Esophagus muscularis mucosa (tissue), 4 donors: Measurements from ENCODE around the gene HNRNPUL2. TPM values are rescaled to one million over a fixed set of nuclear protein-coding genes. Genes with fewer than 3 reads are reported as not detected.
"Not testable (repeated sequence)": the region's sequence is repeated elsewhere in the genome, so short reads cannot be mapped to it uniquely, and the experiment has no call there.

Source experiments
- DNase-seq: peaks from one replicate; pipeline ENCODE4 v3.0.0-alpha.2; 2017; ENCODE audit errors: extremely low spot score
- H3K27ac ChIP-seq, 4 donors: fragments of 200-600 bp; sonication (generic); replicated peaks in 1 of 4; 1 replicate in 3 of 4; 2 replicates in 1 of 4; pipeline ENCODE4 v1.5.1; 2016 to 2019; ENCODE audit warnings: mild to moderate bottlenecking in 1 of 4
- H3K27me3 ChIP-seq, 4 donors: fragments of 200-600 bp; sonication (generic); one replicate each; pipeline versions ENCODE4 v1.5.1 to v1.6.0; 2016 to 2019
- H3K36me3 ChIP-seq, 4 donors: fragments of 200-600 bp; sonication (generic); one replicate each; pipeline ENCODE4 v1.5.1; 2016 to 2019
- H3K4me1 ChIP-seq, 4 donors: fragments of 200-600 bp; sonication (generic); one replicate each; pipeline ENCODE4 v1.5.1; 2016 to 2019
- H3K4me3 ChIP-seq, 4 donors: fragments of 200-600 bp; sonication (generic); 1 replicate in 2 of 4; 2 replicates in 2 of 4; pipeline ENCODE4 v1.5.1; 2016 to 2019; ENCODE audit warnings: mild to moderate bottlenecking in 4 of 4, moderate library complexity in 1 of 4
- H3K9me3 ChIP-seq, 4 donors: fragments of 200-600 bp; sonication (generic); 1 replicate in 3 of 4; 2 replicates in 1 of 4; pipeline ENCODE4 v1.5.1; 2016 to 2019
- EP300 ChIP-seq: sonication (generic); formaldehyde crosslinking; IDR thresholded peaks from one replicate; pipeline ENCODE4 v1.6.1; 2017; ENCODE audit warnings: antibody characterized with exemption
- POLR2A ChIP-seq: fragments of 450-650 bp; IDR thresholded peaks from one replicate; pipeline ENCODE4 v1.6.1; 2017; ENCODE audit warnings: antibody characterized with exemption, moderate library complexity, mild to moderate bottlenecking, low read depth
- POLR2AphosphoS5 ChIP-seq, 2 donors: sonication (generic); formaldehyde crosslinking; IDR thresholded peaks; one replicate each; pipeline ENCODE4 v1.6.1; 2017; ENCODE audit warnings: antibody characterized with exemption in 2 of 2
- WGBS: methylation state at CpG from one replicate; pipeline ENCODE4 v1.1.5; 2018; 5-methylcytosine and 5-hydroxymethylcytosine counted together
- intact Hi-C: fragments of 100-400 bp; cut with DNase I; formaldehyde crosslinking; loops from one replicate; pipeline ENCODE4 v1.15.1; 2023
- total RNA-seq, 4 donors: library from RNA; depleted of rRNA; stranded (reverse); fragments of >200 nt; gene quantifications; one replicate each; pipeline versions ENCODE4 v1.1.0 to v1.2.1, GENCODE V29; 2016
- TF ChIP-seq, protein P1 (sequence below), 3 experiments: fragments of 200-600 bp in 2 of 3; fragments of 450-650 bp in 1 of 3; sonication (generic) in 2 of 3; IDR thresholded peaks; one replicate each; pipeline ENCODE4 v1.5.1; 2017 to 2019; ENCODE audit warnings: antibody characterized with exemption in 3 of 3, mild to moderate bottlenecking in 2 of 3, moderate library complexity in 1 of 3

Gene HNRNPUL2
- total RNA-seq, 4 donors from 2014 or later, result 19.5 to 45.0 (median 36.7) TPM

DNA sequence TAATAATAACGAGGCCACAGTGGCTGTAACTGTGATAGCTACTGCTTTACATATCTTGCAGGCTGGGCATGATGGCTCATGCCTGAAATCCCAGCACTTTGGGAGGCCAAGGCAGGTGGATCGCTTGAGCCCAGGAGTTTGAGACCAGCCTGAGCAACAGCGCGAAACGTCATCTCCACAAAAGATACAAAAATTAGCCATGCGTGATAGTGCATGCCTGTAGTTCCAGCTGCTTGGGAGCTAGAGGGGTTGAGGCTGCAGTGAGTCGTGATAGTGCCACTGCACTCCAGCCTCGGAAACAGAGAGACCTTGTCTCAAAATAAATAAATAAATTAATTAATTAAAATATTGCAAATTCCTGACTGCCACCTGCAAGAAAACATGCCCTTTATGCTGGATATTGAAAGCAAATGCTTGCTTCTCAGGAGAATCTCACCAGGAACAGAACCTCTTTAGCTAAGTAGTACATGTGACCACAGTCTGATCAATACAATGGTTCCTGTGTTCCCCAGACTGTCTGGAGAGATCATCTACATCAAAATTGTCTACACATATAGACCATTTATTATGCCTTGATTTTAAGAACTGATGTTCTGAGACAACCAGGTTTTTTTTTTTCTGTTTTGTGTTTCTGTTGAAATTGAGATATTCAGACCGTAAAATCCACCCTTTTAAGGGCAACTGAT, 20.4 kb upstream of the HNRNPUL2 start:
- H3K4me3 ChIP-seq, result no peak overlapping the region
- intact Hi-C loops, result no loop called here
- no peaks in the 10 kb centered on the region for H3K9me3 ChIP-seq
- DNase-seq, result no peak
- peaks cover 10 to 24% (median 22%) of the 10 kb centered on the region in 4 donors for H3K36me3 ChIP-seq
- H3K4me1 ChIP-seq, result peaks cover 2 to 30% (median 23%) of the 10 kb centered on the region in 4 donors
- 87% methylated on average over 9 of the region's 9 CpGs for WGBS
- TF ChIP-seq EP300 (no peak), POLR2A (no peak), POLR2AphosphoS5 (IDR thresholded peaks at IDR 0.05) (no peak)
- TF ChIP-seq, protein P1, sequence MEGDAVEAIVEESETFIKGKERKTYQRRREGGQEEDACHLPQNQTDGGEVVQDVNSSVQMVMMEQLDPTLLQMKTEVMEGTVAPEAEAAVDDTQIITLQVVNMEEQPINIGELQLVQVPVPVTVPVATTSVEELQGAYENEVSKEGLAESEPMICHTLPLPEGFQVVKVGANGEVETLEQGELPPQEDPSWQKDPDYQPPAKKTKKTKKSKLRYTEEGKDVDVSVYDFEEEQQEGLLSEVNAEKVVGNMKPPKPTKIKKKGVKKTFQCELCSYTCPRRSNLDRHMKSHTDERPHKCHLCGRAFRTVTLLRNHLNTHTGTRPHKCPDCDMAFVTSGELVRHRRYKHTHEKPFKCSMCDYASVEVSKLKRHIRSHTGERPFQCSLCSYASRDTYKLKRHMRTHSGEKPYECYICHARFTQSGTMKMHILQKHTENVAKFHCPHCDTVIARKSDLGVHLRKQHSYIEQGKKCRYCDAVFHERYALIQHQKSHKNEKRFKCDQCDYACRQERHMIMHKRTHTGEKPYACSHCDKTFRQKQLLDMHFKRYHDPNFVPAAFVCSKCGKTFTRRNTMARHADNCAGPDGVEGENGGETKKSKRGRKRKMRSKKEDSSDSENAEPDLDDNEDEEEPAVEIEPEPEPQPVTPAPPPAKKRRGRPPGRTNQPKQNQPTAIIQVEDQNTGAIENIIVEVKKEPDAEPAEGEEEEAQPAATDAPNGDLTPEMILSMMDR (IDR thresholded peaks at IDR 0.05), result no peak
- peak overlapping the region in 1 of 4 donors; percentile 7 for H3K27ac ChIP-seq
- no peaks in the 10 kb centered on the region for H3K27me3 ChIP-seq

DNA sequence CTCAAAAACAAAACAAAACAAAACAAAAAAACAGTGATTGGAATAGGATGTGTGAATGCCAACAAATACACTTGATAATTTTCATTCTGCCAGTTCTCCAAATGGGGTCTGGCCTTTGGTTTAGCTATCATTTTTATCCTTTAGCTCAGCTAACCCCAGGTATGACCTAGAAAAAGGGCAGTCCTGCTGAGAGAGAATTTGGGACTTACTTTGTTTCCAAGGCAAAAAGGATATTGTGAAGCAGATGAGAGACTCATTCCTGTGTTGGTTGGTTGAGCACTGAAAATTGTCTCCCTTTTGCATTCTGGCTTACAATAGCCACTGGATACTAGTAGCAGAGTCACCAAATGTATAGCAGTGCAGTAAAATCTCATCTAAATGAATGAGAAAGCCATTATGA, 9.9 kb upstream of the HNRNPUL2 start:
- intact Hi-C loops, result no loop called here
- peaks cover 34 to 99% (median 77%) of the 10 kb centered on the region in 4 donors for H3K36me3 ChIP-seq
- H3K27me3 ChIP-seq, result no peaks in the 10 kb centered on the region

DNA sequence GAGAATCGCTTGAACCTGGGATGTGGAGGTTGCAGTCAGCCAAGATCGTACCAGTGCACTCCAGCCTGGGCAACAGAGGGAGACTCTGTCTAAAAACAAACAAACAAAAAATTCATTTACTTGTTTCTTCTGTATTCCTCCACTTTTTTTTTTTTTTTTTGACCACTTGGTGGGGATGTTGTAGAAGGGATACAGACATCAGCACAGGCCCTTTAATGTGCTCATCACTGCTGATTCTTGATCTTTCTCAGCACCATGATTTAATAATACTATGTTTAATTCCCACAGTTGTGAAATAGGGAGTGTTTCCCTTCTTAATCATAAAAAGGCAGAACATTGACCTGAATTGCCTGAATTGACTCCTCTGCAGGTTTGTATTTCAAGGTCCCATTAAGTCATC, 5.6 kb upstream of the HNRNPUL2 start:
- no peak for DNase-seq
- Histone ChIP-seq H3K4me3 (no peak overlapping the region), H3K36me3 (peaks cover 13 to 77% (median 52%) of the 10 kb centered on the region in 4 donors), H3K27ac (no peak overlapping the region), H3K4me1 (peaks cover 20 to 46% (median 36%) of the 10 kb centered on the region in 4 donors), H3K27me3 (no peaks in the 10 kb centered on the region), H3K9me3 (no peaks in the 10 kb centered on the region)
- TF ChIP-seq EP300 (no peak), POLR2AphosphoS5 (IDR thresholded peaks at IDR 0.05) (no peak), POLR2A (no peak)
- TF ChIP-seq, protein P1 (IDR thresholded peaks at IDR 0.05), result no peak
- 77% methylated on average over 2 of the region's 2 CpGs for WGBS
- intact Hi-C loops, result no loop called here

More for the DNA sequence above, 9.9 kb upstream of the HNRNPUL2 start:
- Histone ChIP-seq H3K4me3 (no peak overlapping the region), H3K27ac (no peak overlapping the region), H3K4me1 (peaks cover 0 to 12% (median 5%) of the 10 kb centered on the region in 4 donors), H3K9me3 (no peaks in the 10 kb centered on the region)
- no peak for DNase-seq
- TF ChIP-seq EP300 (no peak), POLR2A (no peak), POLR2AphosphoS5 (IDR thresholded peaks at IDR 0.05) (no peak)
- TF ChIP-seq, protein P1 (IDR thresholded peaks at IDR 0.05), result no peak

DNA sequence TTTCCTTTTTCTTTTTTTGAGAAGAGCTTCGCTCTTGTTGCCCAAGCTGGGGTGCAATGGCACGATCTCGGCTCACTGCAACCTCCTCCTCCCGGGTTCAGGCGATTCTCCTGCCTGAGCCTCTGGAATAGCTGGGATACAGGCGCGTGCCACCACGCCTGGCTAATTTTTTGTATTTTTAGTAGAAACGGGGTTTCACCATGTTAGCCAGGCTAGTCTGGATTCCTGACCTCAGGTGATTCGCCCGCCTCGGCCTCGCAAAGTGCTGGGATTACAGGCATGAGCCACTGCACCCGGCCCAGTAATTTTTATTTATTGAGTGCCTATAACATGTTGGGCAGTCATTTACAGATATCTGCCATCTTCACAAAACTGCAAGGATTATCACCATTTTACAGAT, 2.8 kb upstream of the HNRNPUL2 start:
- intact Hi-C loops, H3K27me3 ChIP-seq, H3K9me3 ChIP-seq, DNase-seq: not testable (repeated sequence)
- Histone ChIP-seq H3K36me3 (peaks cover 6 to 50% (median 28%) of the 10 kb centered on the region in 4 donors), H3K27ac (peak overlapping the region in 3 of 4 donors; percentile 3 to 97 (median 89)), H3K4me1 (peaks cover 28 to 59% (median 47%) of the 10 kb centered on the region in 4 donors), H3K4me3 (peak overlapping the region in 3 of 4 donors; percentile 85 to 94 (median 91))
- WGBS, result 86% methylated on average over 14 of the region's 14 CpGs

DNA sequence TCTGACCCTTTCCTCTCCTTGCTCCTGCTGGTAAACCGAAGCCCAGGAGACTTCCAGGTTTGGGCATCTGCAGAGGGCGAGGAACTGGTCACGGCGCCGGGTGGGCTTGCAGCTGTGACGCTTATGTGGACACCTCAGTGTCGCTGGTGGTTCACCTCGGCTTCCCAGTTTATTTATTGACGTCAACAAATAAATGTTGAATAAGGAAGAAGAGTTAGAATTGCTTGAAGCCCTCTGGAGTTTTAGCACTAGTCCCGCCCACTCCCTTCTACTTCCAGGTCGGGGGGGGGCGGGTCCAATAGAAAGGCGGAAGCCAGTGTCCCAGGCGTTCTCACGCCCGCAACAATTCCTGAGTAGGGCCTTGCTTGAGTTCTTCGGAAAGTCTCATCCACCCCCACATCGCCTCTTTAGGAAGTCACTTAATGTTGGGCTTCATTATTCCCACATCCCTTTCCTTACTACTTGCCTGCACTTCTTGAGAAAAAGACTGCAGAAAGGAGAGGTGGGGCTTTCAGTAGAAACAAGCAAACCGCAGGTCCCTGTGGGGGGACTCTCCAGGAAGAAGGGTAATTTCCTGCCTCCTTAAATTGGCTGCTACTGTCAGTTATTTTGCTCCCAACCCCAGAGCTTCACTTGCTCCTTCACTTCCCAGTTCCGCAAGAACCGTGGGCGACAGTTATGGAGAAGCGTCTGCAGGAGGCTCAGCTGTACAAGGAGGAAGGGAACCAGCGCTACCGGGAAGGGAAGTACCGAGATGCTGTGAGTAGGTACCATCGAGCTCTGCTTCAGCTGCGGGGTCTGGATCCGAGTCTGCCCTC, 1.1 kb upstream of the HNRNPUL2 start, which contains the start of gene TTC9C:
TSS of gene TTC9C (plus strand) at position 316 of the 818 bp plus-strand sequence. CDS start at position 679, 363 bp downstream.
- Histone ChIP-seq H3K4me1 (peaks cover 45 to 76% (median 64%) of the 10 kb centered on the region in 4 donors), H3K4me3 (peak within 1 kb of the TSS; percentile 85 to 94 (median 90)), H3K36me3 (peaks cover 8 to 41% (median 20%) of the 10 kb centered on the region in 4 donors), H3K27ac (peak within 1 kb of the TSS; percentile 89 to 97 (median 94)), H3K9me3 (no peaks in the 10 kb centered on the region), H3K27me3 (no peaks in the 10 kb centered on the region)
- TF ChIP-seq POLR2A, result peak; percentile 76
- TF ChIP-seq, protein P1 (IDR thresholded peaks at IDR 0.05), result no peak
- peak; percentile 77 to 95 for TF ChIP-seq POLR2AphosphoS5 (IDR thresholded peaks at IDR 0.05)
- under 1% methylated on average over 27 of the region's 29 CpGs for WGBS
- intact Hi-C loops, result no loop called here
- DNase-seq, result peak; percentile 97
